SK-N-SH treated with all-trans-retinoic acid at 6 μM for 48 hours (cell line): ENCODE measurements around the gene CBR4.

ENCODE experiments used
- ATAC-seq: fragments of 200-7000 bp; cut with Tn5 transposase; 3 replicates; pipeline ENCODE4 v1.9.1; 2020; ENCODE audit warnings: mild to moderate bottlenecking, moderate library complexity
- BACH2 ChIP-seq: fragments of 250-450 bp; sonication (Bioruptor Pico); IDR thresholded peaks from 2 replicates; pipeline ENCODE4 v1.9.0; 2021; ENCODE audit warnings: mild to moderate bottlenecking, borderline replicate concordance
- CREB5 ChIP-seq: fragments of 250-450 bp; sonication (Bioruptor Pico); IDR thresholded peaks from 2 replicates; pipeline ENCODE4 v1.5.1; 2020; ENCODE audit warnings: low read depth, mild to moderate bottlenecking, moderate library complexity
- CSRNP3 ChIP-seq: fragments of 250-450 bp; sonication (Bioruptor Pico); IDR thresholded peaks from 2 replicates; pipeline ENCODE4 v1.5.1; 2021; ENCODE audit warnings: mild to moderate bottlenecking, moderate library complexity
- ESRRG ChIP-seq: fragments of 250-450 bp; sonication (Bioruptor Pico); IDR thresholded peaks from 2 replicates; pipeline ENCODE4 v1.6.1; 2021; ENCODE audit warnings: mild to moderate bottlenecking
- GLIS3 ChIP-seq: fragments of 250-450 bp; sonication (Bioruptor Pico); IDR thresholded peaks from 2 replicates; pipeline ENCODE4 v1.5.0; 2020; ENCODE audit warnings: mild to moderate bottlenecking, moderate library complexity
- POU6F1 ChIP-seq: fragments of 250-450 bp; sonication (Bioruptor Pico); IDR thresholded peaks from 2 replicates; pipeline ENCODE4 v1.8.0; 2021; ENCODE audit warnings: low read depth, mild to moderate bottlenecking, moderate library complexity, borderline replicate concordance
- PPARA ChIP-seq: fragments of 250-450 bp; sonication (Bioruptor Pico); IDR thresholded peaks from 2 replicates; pipeline ENCODE4 v1.5.0; 2020; ENCODE audit warnings: mild to moderate bottlenecking, borderline replicate concordance
- RARB ChIP-seq: fragments of 250-450 bp; sonication (Bioruptor Pico); IDR thresholded peaks from 2 replicates; pipeline ENCODE4 v1.8.0; 2021; ENCODE audit warnings: mild to moderate bottlenecking, moderate library complexity
- TCF4 ChIP-seq: fragments of 250-450 bp; sonication (Bioruptor Pico); IDR thresholded peaks from 2 replicates; pipeline ENCODE4 v1.8.0; 2021; ENCODE audit warnings: mild to moderate bottlenecking, moderate library complexity, borderline replicate concordance
- TOX ChIP-seq: fragments of 250-450 bp; sonication (Bioruptor Pico); IDR thresholded peaks from 2 replicates; pipeline ENCODE4 v1.8.0; 2021; ENCODE audit warnings: mild to moderate bottlenecking, moderate library complexity, borderline replicate concordance
- TSHZ2 ChIP-seq: fragments of 250-450 bp; sonication (Bioruptor Pico); IDR thresholded peaks from 2 replicates; pipeline ENCODE4 v1.5.0; 2020; ENCODE audit warnings: mild to moderate bottlenecking, moderate library complexity
- ZC3H10 ChIP-seq: fragments of 250-450 bp; sonication (Bioruptor Pico); IDR thresholded peaks from 2 replicates; pipeline ENCODE4 v1.5.1; 2021; ENCODE audit warnings: mild to moderate bottlenecking, moderate library complexity
- ZFP3 ChIP-seq: fragments of 250-450 bp; sonication (Bioruptor Pico); IDR thresholded peaks from 2 replicates; pipeline ENCODE4 v1.5.0; 2020; ENCODE audit warnings: mild to moderate bottlenecking, moderate library complexity
- ZFP30 ChIP-seq: fragments of 450-650 bp; formaldehyde crosslinking; IDR thresholded peaks from 2 replicates; pipeline ENCODE4 v1.5.0; 2022; ENCODE audit warnings: mild to moderate bottlenecking, moderate library complexity
- ZNF565 ChIP-seq: fragments of 450-650 bp; formaldehyde crosslinking; conservative IDR thresholded peaks from 2 replicates; pipeline ENCODE4 v1.5.0; 2020; ENCODE audit warnings: low read depth, mild to moderate bottlenecking, moderate library complexity
- ZNF70 ChIP-seq: fragments of 450-650 bp; formaldehyde crosslinking; IDR thresholded peaks from 2 replicates; pipeline ENCODE4 v1.5.0; 2020; ENCODE audit warnings: mild to moderate bottlenecking, moderate library complexity

Gene CBR4

GRCh38 chr4:168995537-168996295 is 14.3 kb downstream of the CBR4 start:
- TF ChIP-seq TSHZ2 (no peak), CREB5 (CRISPR knock-in tag) (no peak), ZFP30 (CRISPR knock-in tag) (no peak), BACH2 (CRISPR knock-in tag) (no peak), ZFP3 (CRISPR knock-in tag) (no peak), TCF4 (CRISPR knock-in tag) (peak; percentile 19; the same call in 1 of the 2 replicates), CSRNP3 (CRISPR knock-in tag) (no peak)
- ATAC-seq: peak; percentile 63

GRCh38 chr4:168994958-168995357 is 15.1 kb downstream of the CBR4 start:
- no peak for ATAC-seq
- TF ChIP-seq RARB (CRISPR knock-in tag) (no peak), POU6F1 (no peak), ZC3H10 (CRISPR knock-in tag) (no peak), ZNF565 (no peak), GLIS3 (CRISPR knock-in tag) (no peak), TSHZ2 (no peak), ZNF70 (no peak), BACH2 (CRISPR knock-in tag) (no peak), TOX (CRISPR knock-in tag) (no peak), TCF4 (CRISPR knock-in tag) (no peak), ZFP30 (CRISPR knock-in tag) (no peak), ESRRG (CRISPR knock-in tag) (no peak), PPARA (CRISPR knock-in tag) (no peak), CSRNP3 (CRISPR knock-in tag) (no peak)
